CD1c-positive myeloid dendritic cell (primary cell): ENCODE data around the gene KBTBD8.

Experiments used
- DNase-seq: peaks from one replicate; pipeline ENCODE4 v3.0.0-alpha.2; 2016; ENCODE audit errors: extremely low spot score

KBTBD8 gene

DNA sequence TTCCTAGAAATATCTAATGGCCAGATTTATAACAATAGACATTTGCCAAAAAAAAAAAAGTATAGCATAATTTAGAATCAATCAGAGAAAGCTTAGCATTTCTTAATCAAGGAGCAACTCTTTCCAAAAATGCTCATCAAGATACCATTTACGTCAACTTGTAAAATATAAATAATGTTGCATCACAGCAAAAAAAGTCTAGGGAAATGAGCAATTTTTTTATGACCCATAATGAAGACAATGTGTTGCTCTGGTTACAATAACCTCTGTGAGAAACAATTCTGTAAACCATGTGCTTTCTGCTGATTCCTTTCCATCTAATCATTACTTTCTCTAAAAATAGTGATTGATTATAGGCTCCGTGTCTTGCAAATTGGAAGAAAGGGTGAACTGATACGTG is 36.3 kb downstream of the KBTBD8 start:
- DNase-seq, result no peak

DNA sequence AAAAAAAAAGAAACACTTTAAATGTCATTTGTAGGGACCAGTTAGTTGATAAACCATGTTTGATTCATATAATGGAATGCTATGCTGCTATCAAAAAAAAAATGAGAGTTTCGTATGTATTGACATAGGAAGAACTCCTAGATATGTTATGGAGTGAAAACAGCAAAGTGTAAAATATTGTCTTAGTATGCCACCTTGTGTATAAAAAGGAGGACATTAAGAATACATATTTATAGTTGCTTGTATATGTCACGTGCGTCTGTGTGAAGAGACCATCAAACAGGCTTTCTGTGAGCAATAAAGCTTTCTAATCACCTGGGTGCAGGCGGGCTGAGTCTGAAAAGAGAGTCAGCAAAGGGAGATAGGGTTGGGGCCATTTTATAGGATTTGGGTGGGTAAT is 39.5 kb downstream of the KBTBD8 start:
- peak; percentile 28 for DNase-seq

DNA sequence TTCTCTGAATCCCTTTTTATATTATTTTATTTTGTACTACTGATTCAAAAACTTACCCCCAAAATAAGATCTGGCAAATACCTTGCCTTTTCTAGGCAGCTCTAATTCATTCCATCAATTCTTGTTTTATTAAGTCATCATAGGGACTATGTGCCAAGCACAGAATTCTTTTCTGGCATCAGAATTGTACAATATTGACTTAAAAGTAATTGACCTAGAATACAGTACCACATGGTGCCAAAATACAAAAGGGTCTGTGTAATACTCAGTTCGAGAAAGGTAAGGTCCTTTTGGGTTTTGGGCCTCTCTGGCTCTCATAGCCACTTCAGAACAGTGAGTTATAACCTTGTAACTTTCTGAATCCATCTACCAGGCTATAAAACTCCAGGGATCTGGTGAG is 46.2 kb downstream of the KBTBD8 start:
- DNase-seq, result no peak

DNA sequence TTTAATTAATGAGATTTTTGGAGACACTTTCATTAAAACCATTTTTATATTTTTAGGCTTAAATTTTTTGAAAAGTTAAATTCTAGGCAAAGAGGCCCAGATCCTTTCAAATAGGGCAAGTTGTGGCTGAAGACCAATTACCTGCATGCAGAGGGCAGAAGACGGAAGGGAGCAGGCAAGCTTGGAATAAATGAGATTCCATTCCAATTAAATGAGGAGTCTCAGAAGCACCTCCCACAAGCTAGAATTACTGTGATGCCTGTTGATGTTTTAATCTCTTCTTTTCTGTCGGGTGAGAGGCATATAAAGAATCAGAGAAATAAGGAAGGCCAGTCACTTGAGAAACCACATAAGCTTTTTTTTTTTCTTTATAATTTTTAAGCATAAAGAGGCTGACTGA is 46.8 kb downstream of the KBTBD8 start:
- DNase-seq, result no peak

DNA sequence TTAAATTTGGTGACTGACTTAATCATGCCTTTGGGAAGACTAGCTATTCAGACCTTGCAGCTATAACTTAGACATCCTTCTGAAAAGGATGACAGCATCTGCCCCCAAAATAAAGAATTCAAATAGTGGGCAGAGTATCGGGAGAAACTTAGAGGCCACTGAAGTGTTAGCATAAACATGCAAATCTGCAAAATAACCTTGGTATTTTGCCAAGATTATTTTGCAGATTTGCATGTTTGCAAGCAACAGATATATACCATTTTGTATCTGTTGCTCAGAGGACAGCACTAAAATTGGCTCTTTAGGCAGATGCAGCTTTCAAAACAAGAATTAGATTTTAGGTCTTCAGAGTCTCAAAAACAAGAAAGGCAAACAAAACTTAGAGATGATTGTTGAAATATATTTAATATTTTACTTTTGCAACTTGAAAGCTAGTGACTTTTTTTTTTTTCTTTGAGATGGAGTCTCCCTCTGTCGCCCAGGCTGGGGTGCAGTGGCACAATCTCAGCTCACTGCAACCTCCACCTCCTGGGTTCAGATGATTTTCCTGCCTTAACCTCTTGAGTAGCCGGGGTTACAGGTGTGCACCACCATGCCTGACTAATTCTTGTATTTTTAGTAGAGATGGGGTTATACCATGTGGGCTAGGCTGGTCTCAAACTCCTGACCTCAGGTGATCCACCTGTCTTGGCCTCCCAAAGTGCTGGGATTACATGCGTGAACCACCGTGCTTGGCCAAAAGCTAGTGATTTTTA is 47.8 kb downstream of the KBTBD8 start:
- DNase-seq, result no peak

DNA sequence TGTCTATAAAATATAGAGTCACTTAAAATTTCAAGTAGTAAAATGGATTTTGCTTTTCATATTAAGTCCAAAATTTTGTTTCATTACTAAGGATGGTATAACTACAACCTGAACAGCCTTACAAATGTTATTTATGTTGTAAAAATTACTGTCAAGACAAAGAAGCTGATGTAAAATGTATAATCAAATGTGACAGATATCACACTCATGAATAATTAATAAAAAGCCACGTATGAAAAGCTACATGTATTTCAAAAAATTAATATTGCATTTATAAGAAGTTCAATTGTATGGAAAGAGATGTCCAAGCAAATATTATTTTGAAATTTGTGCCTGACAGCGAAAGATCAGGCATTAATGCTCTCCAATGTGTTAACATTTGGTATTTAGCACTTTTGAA is 48.9 kb downstream of the KBTBD8 start:
- no peak for DNase-seq

DNA sequence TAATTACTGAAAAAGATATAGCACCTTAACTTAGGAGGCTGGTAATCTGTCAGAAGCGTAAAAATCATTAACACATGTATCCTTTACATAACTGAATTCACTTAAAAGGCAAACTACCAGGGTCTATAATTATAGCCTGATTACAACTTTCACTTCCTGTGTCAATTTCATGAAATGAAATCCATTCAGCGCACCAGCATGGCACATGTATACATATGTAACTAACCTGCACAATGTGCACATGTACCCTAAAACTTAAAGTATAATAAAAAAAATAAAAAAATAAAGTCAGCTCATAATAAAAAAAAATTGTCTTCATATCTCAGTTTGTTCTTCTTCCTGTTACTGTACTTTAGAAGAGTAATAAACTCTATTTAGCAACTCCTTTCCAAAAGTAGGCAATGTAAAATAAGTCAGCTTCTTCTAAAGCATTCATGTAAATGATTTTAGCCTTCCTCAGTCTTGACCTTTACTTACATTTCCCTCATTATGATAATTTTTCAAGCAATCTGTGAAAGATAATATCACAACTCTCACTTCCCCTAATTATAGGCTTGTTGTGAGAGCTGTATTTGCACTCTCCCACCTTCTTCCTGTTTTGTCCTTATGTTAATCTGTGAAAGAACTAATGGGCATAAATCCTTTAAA is 50.1 kb downstream of the KBTBD8 start:
- peak; percentile 71 for DNase-seq

DNA sequence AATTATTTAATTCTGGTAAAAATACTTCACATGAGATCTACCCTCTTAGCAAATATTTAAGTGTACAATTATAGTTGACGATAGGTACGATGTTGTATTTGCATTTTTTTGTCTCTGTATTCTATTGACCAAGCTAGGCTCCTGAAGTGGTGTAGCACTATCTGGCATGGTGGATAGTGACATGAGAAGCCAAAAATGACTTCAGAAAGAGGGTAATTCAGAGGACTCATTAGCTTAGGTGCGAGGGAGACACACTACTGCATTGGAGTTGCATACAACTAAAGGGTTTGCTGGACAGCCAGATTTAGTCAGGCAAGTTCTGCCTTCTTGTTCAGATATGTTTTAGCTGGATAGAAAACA is 50.6 kb downstream of the KBTBD8 start:
- no peak for DNase-seq

DNA sequence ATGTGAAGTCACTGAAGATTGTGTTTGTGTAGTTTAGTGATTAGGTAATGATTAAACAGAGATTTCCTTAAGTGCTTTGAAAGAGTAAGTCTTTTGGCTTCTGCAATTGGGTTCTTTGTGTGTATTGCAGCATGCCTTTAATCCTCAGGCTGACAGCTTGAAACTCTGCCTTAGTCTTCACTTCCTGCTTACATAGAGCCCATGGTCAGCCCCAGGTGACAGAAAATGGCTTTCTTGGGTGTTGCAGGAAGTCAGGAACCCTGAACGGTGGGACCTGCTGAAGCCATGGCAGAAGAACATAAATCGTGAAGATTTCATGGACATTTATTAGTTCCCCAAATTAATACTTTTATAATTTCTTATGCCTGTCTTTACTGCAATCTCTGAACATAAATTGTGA is 61.3 kb downstream of the KBTBD8 start:
- no peak for DNase-seq
